Endothelial cell of umbilical vein (primary cell): ENCODE data around the gene IYD. TPM values are rescaled to one million over a fixed set of nuclear protein-coding genes. Genes with fewer than 3 reads are reported as not detected.

ENCODE experiments used
- BruUV-seq: library from RNA; stranded (reverse); fragments of 400-500 nt; replicated peaks from 2 replicates; lab custom pipeline; 2021; lab: Mats Ljungman, UMichigan
- CTCF ChIA-PET: fragments of 300-600, 350-600 bp; sonication (Branson Sonifier 250); formaldehyde crosslinking; loops from one replicate; lab custom pipeline; 2021; ENCODE audit warnings: antibody characterized with exemption, inconsistent platforms; lab: Charles Lee
- POLR2A ChIA-PET: fragments of 300-600, 350-600 bp; sonication (Branson Sonifier 250); formaldehyde crosslinking; loops from one replicate; lab custom pipeline; 2021; ENCODE audit warnings: antibody characterized with exemption, inconsistent platforms; lab: Charles Lee
- DNase-seq: peaks from one replicate; pipeline ENCODE4 v3.0.0-alpha.2; 2011; ENCODE audit warnings: low read depth, low spot score
- FAIRE-seq: peaks from 2 replicates; lab custom pipeline; 2011; peaks lifted over from hg19 to GRCh38; lab: Jason Lieb, UNC
- H2AFZ ChIP-seq: 2 replicates; pipeline ENCODE4 v1.6.0; 2012; ENCODE audit warnings: low read depth, low read length, control low read depth, inconsistent platforms
- H3K27ac ChIP-seq: 2 replicates; pipeline ENCODE4 v1.5.1; 2011; ENCODE audit warnings: low read depth, mild to moderate bottlenecking, control low read depth, low read length, moderate library complexity; ENCODE audit not compliant: insufficient read depth
- H3K27me3 ChIP-seq, 2 experiments: 2 replicates each; pipeline versions ENCODE4 v1.6.0 to v1.6.1; 2011; ENCODE audit warnings: low read length in 2 of 2, mixed read lengths in 1 of 2; ENCODE audit not compliant: control insufficient read depth in 2 of 2, insufficient read depth in 2 of 2
- H3K36me3 ChIP-seq, 2 experiments: 2 replicates in 1 of 2; 3 replicates in 1 of 2; pipeline ENCODE4 v1.5.1; 2011; ENCODE audit warnings: low read length in 2 of 2, mild to moderate bottlenecking in 1 of 2, moderate library complexity in 1 of 2; ENCODE audit not compliant: control insufficient read depth in 2 of 2, insufficient read depth in 2 of 2; ENCODE audit errors: extremely low read depth in 1 of 2
- H3K4me1 ChIP-seq: 3 replicates; pipeline ENCODE4 v1.5.1; 2011; ENCODE audit warnings: mild to moderate bottlenecking, low read length; ENCODE audit not compliant: control insufficient read depth, insufficient read depth; ENCODE audit errors: extremely low read depth
- H3K4me2 ChIP-seq: 2 replicates; pipeline ENCODE4 v1.6.1; 2011; ENCODE audit warnings: low read length, control low read depth, mixed read lengths; ENCODE audit not compliant: insufficient read depth
- H3K4me3 ChIP-seq, 3 experiments: fragments of 200-600 bp in 1 of 3; sonication (generic), shearing (Covaris generic) in 1 of 3; replicated peaks in 1 of 3; 2 replicates each; pipeline ENCODE4 v1.5.1; 2011 to 2016; ENCODE audit warnings: control low read depth in 3 of 3, low read length in 3 of 3, mild to moderate bottlenecking in 2 of 3, inconsistent platforms in 1 of 3, low read depth in 1 of 3, moderate library complexity in 1 of 3; ENCODE audit not compliant: insufficient read depth in 1 of 3
- H3K79me2 ChIP-seq: 2 replicates; pipeline ENCODE4 v1.6.0; 2012; ENCODE audit warnings: low read length, inconsistent platforms; ENCODE audit not compliant: control insufficient read depth, insufficient read depth
- H3K9ac ChIP-seq: replicated peaks from 2 replicates; pipeline ENCODE3; 2011; ENCODE audit warnings: low read length, control low read depth; ENCODE audit not compliant: insufficient read depth; ENCODE audit errors: extremely low read depth
- H3K9me1 ChIP-seq: replicated peaks from 3 replicates; pipeline ENCODE4 v1.6.0; 2011; ENCODE audit warnings: mild to moderate bottlenecking, low read length; ENCODE audit not compliant: control insufficient read depth, insufficient read depth; ENCODE audit errors: extremely low read depth
- H3K9me3 ChIP-seq: replicated peaks from 2 replicates; pipeline ENCODE4 v1.5.1; 2012; ENCODE audit warnings: low read length, inconsistent platforms; ENCODE audit not compliant: control insufficient read depth, insufficient read depth
- H4K20me1 ChIP-seq: replicated peaks from 2 replicates; pipeline ENCODE3; 2011; ENCODE audit warnings: mild to moderate bottlenecking, low read length; ENCODE audit not compliant: control insufficient read depth, insufficient read depth; ENCODE audit errors: extremely low read depth
- EZH2 ChIP-seq: IDR thresholded peaks from 2 replicates; pipeline ENCODE4 v1.6.1; 2012; ENCODE audit warnings: borderline replicate concordance, low read depth, mild to moderate bottlenecking, moderate library complexity, low read length, inconsistent platforms; ENCODE audit not compliant: severe bottlenecking
- FOS ChIP-seq: IDR thresholded peaks from 2 replicates; pipeline ENCODE4 v1.6.1; 2011; ENCODE audit warnings: mild to moderate bottlenecking, low read length, moderate library complexity, borderline replicate concordance; ENCODE audit not compliant: insufficient read depth
- JUN ChIP-seq: IDR thresholded peaks from 2 replicates; pipeline ENCODE4 v1.6.1; 2011; ENCODE audit warnings: borderline replicate concordance, low read depth; ENCODE audit not compliant: insufficient read length, insufficient read depth
- POLR2AphosphoS5 ChIP-seq: IDR thresholded peaks from 2 replicates; pipeline ENCODE4 v1.6.1; 2012; ENCODE audit warnings: low read depth, mild to moderate bottlenecking, control low read depth, low read length, moderate library complexity; ENCODE audit not compliant: insufficient read depth
- dilution Hi-C: fragments of 300-500 bp; cut with MboI; formaldehyde crosslinking; loops from one replicate; pipeline ENCODE4 v1.15.0; 2019; ENCODE audit warnings: low sequenced_read_pairs; ENCODE audit not compliant: extremely low pct_ligation_motif_present
- intact Hi-C: fragments of 100-400 bp; cut with micrococcal nuclease; formaldehyde crosslinking; loops from one replicate; pipeline ENCODE4 v1.10.0; 2022
- polyA plus RNA-seq, 4 experiments: library from polyadenylated mRNA; depleted of rRNA in 3 of 4; stranded (reverse) in 3 of 4; unstranded in 1 of 4; fragments of >200 nt; gene quantifications; 2 replicates each; pipeline versions ENCODE4 v1.2.1 to v1.2.3, GENCODE V29; 2011 to 2012; ENCODE audit warnings: missing spikeins in 1 of 4
- total RNA-seq: library from RNA; stranded (reverse); gene quantifications from 2 replicates; pipeline ENCODE4 v1.2.3, GENCODE V29; 2021
- TF ChIP-seq, protein P1 (sequence below), 2 donors: IDR thresholded peaks; 1 replicate in 1 of 2; 2 replicates in 1 of 2; pipeline ENCODE4 v1.5.1; 2011; ENCODE audit warnings: low read length in 2 of 2, mild to moderate bottlenecking in 2 of 2, moderate library complexity in 2 of 2, control low read depth in 1 of 2, inconsistent platforms in 1 of 2, low read depth in 1 of 2; ENCODE audit not compliant: insufficient read depth in 1 of 2; ENCODE audit errors: extremely low read depth in 1 of 2

The IYD gene
- total and polyA plus RNA-seq, 2 donors (not counting 3 experiments of a cell fraction or from before 2014, with no cell fraction given) = not detected

DNA sequence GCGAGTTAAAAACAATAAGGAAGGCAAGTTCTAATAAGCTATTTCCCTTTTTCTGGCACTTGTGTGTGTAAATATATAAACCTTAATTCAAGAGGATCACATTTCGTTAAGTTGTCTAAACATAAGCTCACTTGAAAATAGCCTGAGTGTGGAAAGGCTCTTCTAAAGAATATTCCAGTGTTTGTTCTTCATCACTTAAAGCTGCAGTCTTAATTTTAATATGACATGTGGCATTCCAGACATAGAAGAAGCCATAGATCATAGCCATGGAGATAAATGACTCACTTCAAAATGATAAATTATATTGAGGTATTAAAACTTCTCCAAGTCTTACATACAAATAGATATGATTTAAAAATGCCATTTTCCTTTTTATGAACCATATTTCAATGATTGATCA is 42.1 kb downstream of the IYD start:
- Histone ChIP-seq H3K4me1 (no peaks in the 10 kb centered on the region), H3K4me3 (no peak overlapping the region), H3K9ac (no peak overlapping the region), H2AFZ (no peak overlapping the region), H3K27ac (no peak overlapping the region), H3K36me3 (no peaks in the 10 kb centered on the region), H3K4me2 (no peak overlapping the region), H4K20me1 (no peaks in the 10 kb centered on the region), H3K9me1 (no peaks in the 10 kb centered on the region), H3K9me3 (no peaks in the 10 kb centered on the region), H3K79me2 (no peaks in the 10 kb centered on the region), H3K27me3 (peaks cover 19 to 24% of the 10 kb centered on the region in 2 experiments)
- intact Hi-C loops = loop anchor here (10.0 kb wide), 1 partner anchor 924 kb away; no protein-coding TSS in a partner anchor
- no TSS peak for BruUV-seq
- DNase-seq (no peak), FAIRE-seq (no peak)
- CTCF ChIA-PET = interaction anchor here (0.9 to 2.2 kb wide), 6 partner anchors 16 to 407 kb away, joined by 3 to 17 read pairs (median 4); no protein-coding TSS in a partner anchor
- no peak for TF ChIP-seq JUN
- no peak for TF ChIP-seq EZH2
- TF ChIP-seq FOS = no peak
- dilution Hi-C loops = no loop called here
- POLR2A ChIA-PET = no interaction called here

DNA sequence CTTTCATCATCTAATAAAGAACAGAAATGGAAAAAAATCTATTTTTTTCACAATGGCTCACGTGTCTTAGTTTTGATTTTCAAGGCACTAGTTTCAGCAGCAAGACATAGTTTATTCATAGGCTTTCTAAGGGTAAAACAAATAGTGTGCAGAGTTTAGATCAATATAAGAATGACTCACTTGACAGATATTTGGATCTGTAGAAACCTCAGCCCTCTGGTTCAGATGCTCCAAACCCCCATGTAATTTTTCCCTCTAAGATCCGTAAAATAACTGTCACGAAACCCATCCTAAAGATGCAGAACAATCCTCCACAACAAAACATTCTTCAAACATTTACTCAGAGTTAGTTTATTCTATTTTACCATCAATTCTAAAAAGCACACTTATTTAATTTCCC is 43.4 kb downstream of the IYD start:
- Histone ChIP-seq H3K4me1 (no peaks in the 10 kb centered on the region), H3K9me3 (no peaks in the 10 kb centered on the region), H3K27me3 (peaks cover 11 to 19% of the 10 kb centered on the region in 2 experiments), H3K36me3 (no peaks in the 10 kb centered on the region), H2AFZ (no peak overlapping the region), H3K79me2 (no peaks in the 10 kb centered on the region), H4K20me1 (no peaks in the 10 kb centered on the region), H3K4me2 (no peak overlapping the region), H3K9ac (no peak overlapping the region), H3K4me3 (no peak overlapping the region), H3K9me1 (no peaks in the 10 kb centered on the region), H3K27ac (no peak overlapping the region)
- BruUV-seq = no TSS peak
- POLR2A ChIA-PET = no interaction called here
- TF ChIP-seq POLR2AphosphoS5 = no peak
- TF ChIP-seq, protein P1, sequence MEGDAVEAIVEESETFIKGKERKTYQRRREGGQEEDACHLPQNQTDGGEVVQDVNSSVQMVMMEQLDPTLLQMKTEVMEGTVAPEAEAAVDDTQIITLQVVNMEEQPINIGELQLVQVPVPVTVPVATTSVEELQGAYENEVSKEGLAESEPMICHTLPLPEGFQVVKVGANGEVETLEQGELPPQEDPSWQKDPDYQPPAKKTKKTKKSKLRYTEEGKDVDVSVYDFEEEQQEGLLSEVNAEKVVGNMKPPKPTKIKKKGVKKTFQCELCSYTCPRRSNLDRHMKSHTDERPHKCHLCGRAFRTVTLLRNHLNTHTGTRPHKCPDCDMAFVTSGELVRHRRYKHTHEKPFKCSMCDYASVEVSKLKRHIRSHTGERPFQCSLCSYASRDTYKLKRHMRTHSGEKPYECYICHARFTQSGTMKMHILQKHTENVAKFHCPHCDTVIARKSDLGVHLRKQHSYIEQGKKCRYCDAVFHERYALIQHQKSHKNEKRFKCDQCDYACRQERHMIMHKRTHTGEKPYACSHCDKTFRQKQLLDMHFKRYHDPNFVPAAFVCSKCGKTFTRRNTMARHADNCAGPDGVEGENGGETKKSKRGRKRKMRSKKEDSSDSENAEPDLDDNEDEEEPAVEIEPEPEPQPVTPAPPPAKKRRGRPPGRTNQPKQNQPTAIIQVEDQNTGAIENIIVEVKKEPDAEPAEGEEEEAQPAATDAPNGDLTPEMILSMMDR (IDR thresholded peaks at IDR 0.05; ENCODE audit: extremely low read depth in 1 of 2, insufficient read depth in 1 of 2, low read depth in 1 of 2, low read length in 2 of 2) = no peak
- dilution Hi-C loops (no loop called here), intact Hi-C loops (loop anchor here (10.0 kb wide), 1 partner anchor 923 kb away; no protein-coding TSS in a partner anchor)
- no peak for FAIRE-seq
- no peak for DNase-seq
- CTCF ChIA-PET = interaction anchor here (1.4 to 1.9 kb wide), 2 partner anchors 403 to 406 kb away, joined by 4 to 7 read pairs; no protein-coding TSS in a partner anchor
